WTC11 (cell line): ENCODE measurements around the gene PDE6H. TPM values are rescaled to one million over a fixed set of nuclear protein-coding genes. Genes with fewer than 3 reads are reported as not detected.

Source experiments
- ATAC-seq: fragments of 200-7000 bp; cut with Tn5 transposase; 2 replicates; pipeline ENCODE4 v1.10.0; 2021; ENCODE audit warnings: mild to moderate bottlenecking, moderate library complexity
- CTCF ChIA-PET: fragments of 300-600 bp; sonication (Branson Sonifier 250); formaldehyde crosslinking; loops from one replicate; lab custom pipeline; 2021; ENCODE audit warnings: antibody characterized with exemption; lab: Charles Lee
- POLR2A ChIA-PET: fragments of 350-600 bp; sonication (Branson Sonifier 250); formaldehyde crosslinking; loops from one replicate; lab custom pipeline; 2021; ENCODE audit warnings: antibody characterized with exemption; lab: Charles Lee
- DNase-seq: peaks from one replicate; pipeline ENCODE4 v3.0.0; 2021; ENCODE audit warnings: low spot score
- H3K27ac Mint-ChIP-seq: 2 replicates; pipeline ENCODE4 v1.8.0; 2021; ENCODE audit warnings: mixed read lengths
- H3K27me3 Mint-ChIP-seq: 2 replicates; pipeline ENCODE4 v1.8.0; 2021; ENCODE audit warnings: low read depth, mild to moderate bottlenecking, moderate library complexity, mixed read lengths
- H3K36me3 Mint-ChIP-seq: 2 replicates; pipeline ENCODE4 v1.8.0; 2021; ENCODE audit warnings: mixed read lengths
- H3K4me1 Mint-ChIP-seq: 2 replicates; pipeline ENCODE4 v1.8.0; 2022; ENCODE audit warnings: mixed read lengths
- H3K4me3 Mint-ChIP-seq: 2 replicates; pipeline ENCODE4 v1.8.0; 2021; ENCODE audit warnings: mild to moderate bottlenecking, moderate library complexity, mixed read lengths
- H3K9me3 Mint-ChIP-seq: 2 replicates; pipeline ENCODE4 v1.8.0; 2021; ENCODE audit warnings: mixed read lengths
- CBFB ChIP-seq: sonication (generic); formaldehyde crosslinking; IDR thresholded peaks from 2 replicates; pipeline ENCODE4 v1.8.1; 2022; ENCODE audit warnings: mild to moderate bottlenecking, low read depth, missing genetic modification reagents
- CREM ChIP-seq: sonication (generic); formaldehyde crosslinking; IDR thresholded peaks from 2 replicates; pipeline ENCODE4 v1.8.1; 2022; ENCODE audit warnings: mild to moderate bottlenecking, missing genetic modification reagents, moderate library complexity
- ELF4 ChIP-seq: sonication (generic); formaldehyde crosslinking; IDR thresholded peaks from 2 replicates; pipeline ENCODE4 v1.8.1; 2022; ENCODE audit warnings: low read depth, mild to moderate bottlenecking, moderate library complexity, missing genetic modification reagents
- EMX1 ChIP-seq: fragments of 250-450 bp; sonication (Bioruptor Pico); IDR thresholded peaks from 2 replicates; pipeline ENCODE4 v1.8.0; 2021; ENCODE audit warnings: mild to moderate bottlenecking
- GRHL2 ChIP-seq: fragments of 250-450 bp; sonication (Bioruptor Pico); IDR thresholded peaks from 2 replicates; pipeline ENCODE4 v1.8.0; 2022; ENCODE audit warnings: mild to moderate bottlenecking, moderate library complexity; ENCODE audit not compliant: insufficient replicate concordance, severe bottlenecking
- GTF2I ChIP-seq: fragments of 250-450 bp; sonication (Bioruptor Pico); conservative IDR thresholded peaks from 2 replicates; pipeline ENCODE4 v1.4.0; 2021; ENCODE audit warnings: mild to moderate bottlenecking
- IRF2 ChIP-seq: sonication (generic); formaldehyde crosslinking; IDR thresholded peaks from 2 replicates; pipeline ENCODE4 v1.8.0; 2022; ENCODE audit warnings: low read depth, missing genetic modification reagents, borderline replicate concordance
- KAT7 ChIP-seq: sonication (generic); formaldehyde crosslinking; IDR thresholded peaks from 2 replicates; pipeline ENCODE4 v1.8.1; 2023; ENCODE audit warnings: missing genetic modification reagents, mild to moderate bottlenecking, borderline replicate concordance
- MYBL2 ChIP-seq: sonication (generic); formaldehyde crosslinking; IDR thresholded peaks from 2 replicates; pipeline ENCODE4 v1.8.1; 2023; ENCODE audit warnings: mild to moderate bottlenecking, moderate library complexity, missing genetic modification reagents
- NFE2L1 ChIP-seq: sonication (generic); formaldehyde crosslinking; IDR thresholded peaks from 2 replicates; pipeline ENCODE4 v1.8.1; 2023; ENCODE audit warnings: missing genetic modification reagents
- NR1H2 ChIP-seq: sonication (generic); formaldehyde crosslinking; IDR thresholded peaks from 2 replicates; pipeline ENCODE4 v1.9.0; 2021; ENCODE audit warnings: mild to moderate bottlenecking, moderate library complexity, missing genetic modification reagents
- NR3C1 ChIP-seq: sonication (generic); formaldehyde crosslinking; conservative IDR thresholded peaks from 2 replicates; pipeline ENCODE4 v1.8.1; 2023; ENCODE audit warnings: low read depth, mild to moderate bottlenecking, missing genetic modification reagents
- SOX15 ChIP-seq: fragments of 250-450 bp; sonication (Bioruptor Pico); IDR thresholded peaks from 2 replicates; pipeline ENCODE4 v1.9.0; 2021; ENCODE audit warnings: mild to moderate bottlenecking
- ZNF138 ChIP-seq: sonication (generic); formaldehyde crosslinking; conservative IDR thresholded peaks from 2 replicates; pipeline ENCODE4 v1.8.1; 2022; ENCODE audit warnings: mild to moderate bottlenecking, moderate library complexity, missing genetic modification reagents
- ZNF219 ChIP-seq: sonication (generic); formaldehyde crosslinking; IDR thresholded peaks from 2 replicates; pipeline ENCODE4 v1.8.0; 2023; ENCODE audit warnings: missing genetic modification reagents, mild to moderate bottlenecking, borderline replicate concordance
- total RNA-seq: library from RNA; stranded (reverse); gene quantifications from 3 replicates; pipeline ENCODE4 v1.2.3, GENCODE V29; 2021
- TF ChIP-seq, protein P1 (sequence below): fragments of 250-450 bp; sonication (Bioruptor Pico); IDR thresholded peaks from 2 replicates; pipeline ENCODE4 v1.9.0; 2021; ENCODE audit warnings: mild to moderate bottlenecking
- TF ChIP-seq, protein P2 (sequence below): fragments of 250-450 bp; sonication (Bioruptor Pico); IDR thresholded peaks from 2 replicates; pipeline ENCODE4 v1.9.0; 2021; ENCODE audit warnings: mild to moderate bottlenecking, borderline replicate concordance
- TF ChIP-seq, protein P3 (sequence below): sonication (generic); formaldehyde crosslinking; IDR thresholded peaks from 2 replicates; pipeline ENCODE4 v1.8.0; 2022; ENCODE audit warnings: mild to moderate bottlenecking, missing genetic modification reagents
- TF ChIP-seq, protein P4 (sequence below): fragments of 250-450 bp; sonication (Bioruptor Pico); IDR thresholded peaks from 2 replicates; pipeline ENCODE4 v1.9.0; 2021; ENCODE audit warnings: moderate library complexity, mild to moderate bottlenecking, inconsistent platforms, borderline replicate concordance
- TF ChIP-seq, protein P5 (sequence below): sonication (generic); formaldehyde crosslinking; IDR thresholded peaks from 2 replicates; pipeline ENCODE4 v1.8.1; 2023; ENCODE audit warnings: mild to moderate bottlenecking, missing genetic modification reagents, borderline replicate concordance
- TF ChIP-seq, protein P6 (sequence below): sonication (generic); formaldehyde crosslinking; IDR thresholded peaks from 2 replicates; pipeline ENCODE4 v1.8.1; 2023; ENCODE audit warnings: mild to moderate bottlenecking, missing genetic modification reagents, moderate library complexity

Gene PDE6H
- total RNA-seq, 1 experiment from 2014 or later, result not detected

DNA sequence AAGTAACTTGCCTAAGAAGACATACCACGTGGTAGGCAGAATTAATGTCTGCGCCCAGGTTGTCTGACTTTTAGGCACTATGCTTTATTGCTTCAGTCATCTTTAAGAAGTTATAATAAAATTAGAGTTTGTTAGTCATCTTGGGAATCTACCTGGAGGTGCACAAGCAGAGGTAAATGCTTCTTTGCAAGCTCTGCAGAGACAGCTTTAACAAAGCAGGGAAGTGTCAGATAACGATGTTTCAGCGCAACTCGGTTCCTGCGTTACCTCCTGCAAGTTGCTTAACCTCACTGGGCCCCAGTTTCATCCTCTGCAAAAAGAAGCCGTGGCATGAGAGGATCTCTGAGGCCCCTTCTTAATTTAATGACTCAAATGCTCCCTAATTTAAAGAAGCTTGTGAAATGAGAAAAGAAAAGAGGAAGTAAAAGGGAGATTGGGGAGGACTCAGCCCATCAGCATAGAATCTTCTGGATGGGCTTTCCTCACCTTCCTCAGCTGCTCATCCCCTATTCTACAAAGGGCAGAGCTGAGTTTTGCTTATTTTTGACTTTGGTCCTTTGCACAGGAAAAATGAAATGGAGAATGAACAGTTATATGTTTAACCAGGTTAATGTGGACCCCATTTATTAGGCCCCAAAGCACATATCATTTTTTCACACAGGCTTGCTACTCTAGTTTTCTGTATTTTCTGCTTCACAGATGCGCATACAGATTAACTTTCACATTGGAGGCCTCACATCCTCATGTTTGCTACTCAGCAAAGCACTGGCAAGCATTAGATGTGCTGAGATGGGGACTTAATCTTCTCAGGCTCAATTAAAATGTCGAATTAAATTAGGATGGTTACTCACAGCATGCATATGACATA, 16.6 kb upstream of the PDE6H start:
- TF ChIP-seq GRHL2 (CRISPR knock-in tag) (no peak), EMX1 (CRISPR knock-in tag) (no peak), ZNF219 (CRISPR knock-in tag) (no peak), NR3C1 (CRISPR knock-in tag) (no peak), MYBL2 (no peak), IRF2 (CRISPR knock-in tag) (no peak), ZNF138 (CRISPR knock-in tag) (no peak), GTF2I (CRISPR knock-in tag) (no peak), NR1H2 (CRISPR knock-in tag) (no peak), NFE2L1 (CRISPR knock-in tag) (no peak), ELF4 (CRISPR knock-in tag) (no peak)
- TF ChIP-seq, protein P1, sequence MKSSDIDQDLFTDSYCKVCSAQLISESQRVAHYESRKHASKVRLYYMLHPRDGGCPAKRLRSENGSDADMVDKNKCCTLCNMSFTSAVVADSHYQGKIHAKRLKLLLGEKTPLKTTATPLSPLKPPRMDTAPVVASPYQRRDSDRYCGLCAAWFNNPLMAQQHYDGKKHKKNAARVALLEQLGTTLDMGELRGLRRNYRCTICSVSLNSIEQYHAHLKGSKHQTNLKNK (CRISPR knock-in tag), result no peak
- TF ChIP-seq, protein P2, sequence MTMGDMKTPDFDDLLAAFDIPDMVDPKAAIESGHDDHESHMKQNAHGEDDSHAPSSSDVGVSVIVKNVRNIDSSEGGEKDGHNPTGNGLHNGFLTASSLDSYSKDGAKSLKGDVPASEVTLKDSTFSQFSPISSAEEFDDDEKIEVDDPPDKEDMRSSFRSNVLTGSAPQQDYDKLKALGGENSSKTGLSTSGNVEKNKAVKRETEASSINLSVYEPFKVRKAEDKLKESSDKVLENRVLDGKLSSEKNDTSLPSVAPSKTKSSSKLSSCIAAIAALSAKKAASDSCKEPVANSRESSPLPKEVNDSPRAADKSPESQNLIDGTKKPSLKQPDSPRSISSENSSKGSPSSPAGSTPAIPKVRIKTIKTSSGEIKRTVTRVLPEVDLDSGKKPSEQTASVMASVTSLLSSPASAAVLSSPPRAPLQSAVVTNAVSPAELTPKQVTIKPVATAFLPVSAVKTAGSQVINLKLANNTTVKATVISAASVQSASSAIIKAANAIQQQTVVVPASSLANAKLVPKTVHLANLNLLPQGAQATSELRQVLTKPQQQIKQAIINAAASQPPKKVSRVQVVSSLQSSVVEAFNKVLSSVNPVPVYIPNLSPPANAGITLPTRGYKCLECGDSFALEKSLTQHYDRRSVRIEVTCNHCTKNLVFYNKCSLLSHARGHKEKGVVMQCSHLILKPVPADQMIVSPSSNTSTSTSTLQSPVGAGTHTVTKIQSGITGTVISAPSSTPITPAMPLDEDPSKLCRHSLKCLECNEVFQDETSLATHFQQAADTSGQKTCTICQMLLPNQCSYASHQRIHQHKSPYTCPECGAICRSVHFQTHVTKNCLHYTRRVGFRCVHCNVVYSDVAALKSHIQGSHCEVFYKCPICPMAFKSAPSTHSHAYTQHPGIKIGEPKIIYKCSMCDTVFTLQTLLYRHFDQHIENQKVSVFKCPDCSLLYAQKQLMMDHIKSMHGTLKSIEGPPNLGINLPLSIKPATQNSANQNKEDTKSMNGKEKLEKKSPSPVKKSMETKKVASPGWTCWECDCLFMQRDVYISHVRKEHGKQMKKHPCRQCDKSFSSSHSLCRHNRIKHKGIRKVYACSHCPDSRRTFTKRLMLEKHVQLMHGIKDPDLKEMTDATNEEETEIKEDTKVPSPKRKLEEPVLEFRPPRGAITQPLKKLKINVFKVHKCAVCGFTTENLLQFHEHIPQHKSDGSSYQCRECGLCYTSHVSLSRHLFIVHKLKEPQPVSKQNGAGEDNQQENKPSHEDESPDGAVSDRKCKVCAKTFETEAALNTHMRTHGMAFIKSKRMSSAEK (CRISPR knock-in tag), result no peak
- TF ChIP-seq, protein P3, sequence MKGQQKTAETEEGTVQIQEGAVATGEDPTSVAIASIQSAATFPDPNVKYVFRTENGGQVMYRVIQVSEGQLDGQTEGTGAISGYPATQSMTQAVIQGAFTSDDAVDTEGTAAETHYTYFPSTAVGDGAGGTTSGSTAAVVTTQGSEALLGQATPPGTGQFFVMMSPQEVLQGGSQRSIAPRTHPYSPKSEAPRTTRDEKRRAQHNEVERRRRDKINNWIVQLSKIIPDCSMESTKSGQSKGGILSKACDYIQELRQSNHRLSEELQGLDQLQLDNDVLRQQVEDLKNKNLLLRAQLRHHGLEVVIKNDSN (CRISPR knock-in tag), result no peak
- TF ChIP-seq, protein P4, sequence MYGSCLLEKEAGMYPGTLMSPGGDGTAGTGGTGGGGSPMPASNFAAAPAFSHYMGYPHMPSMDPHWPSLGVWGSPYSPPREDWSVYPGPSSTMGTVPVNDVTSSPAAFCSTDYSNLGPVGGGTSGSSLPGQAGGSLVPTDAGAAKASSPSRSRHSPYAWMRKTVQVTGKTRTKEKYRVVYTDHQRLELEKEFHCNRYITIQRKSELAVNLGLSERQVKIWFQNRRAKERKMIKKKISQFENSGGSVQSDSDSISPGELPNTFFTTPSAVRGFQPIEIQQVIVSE, result no peak
- H3K9me3 Mint-ChIP-seq, result no peaks in the 10 kb centered on the region
- H3K27me3 Mint-ChIP-seq, result no peaks in the 10 kb centered on the region; the same call in 1 of the 2 replicates
- H3K27ac Mint-ChIP-seq, result no peak overlapping the region
- no peak for ATAC-seq
- CTCF ChIA-PET, result no interaction called here
- H3K4me1 Mint-ChIP-seq, result peaks cover 38% of the 10 kb centered on the region
- no peak overlapping the region for H3K4me3 Mint-ChIP-seq
- POLR2A ChIA-PET, result no interaction called here
- H3K36me3 Mint-ChIP-seq, result no peaks in the 10 kb centered on the region
- DNase-seq, result no peak

DNA sequence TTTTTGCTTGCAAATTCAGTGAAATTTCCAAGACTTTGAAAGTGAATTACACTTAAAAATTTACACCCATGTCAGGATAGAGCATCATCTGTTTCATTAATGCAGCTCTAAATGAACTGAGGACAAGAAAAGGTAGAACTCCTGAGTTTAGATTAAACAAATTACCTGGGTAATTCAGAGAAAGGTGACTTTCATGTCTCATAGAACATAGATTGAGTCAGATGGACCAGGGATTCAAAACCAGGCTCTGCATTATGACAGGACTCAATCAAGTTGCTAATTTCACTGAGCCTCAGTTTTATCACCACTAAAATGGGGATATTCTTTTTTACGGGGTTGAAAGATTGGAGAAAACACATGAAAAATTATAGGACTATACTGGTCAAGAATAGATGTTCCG, 15.9 kb upstream of the PDE6H start:
- ChIA-PET POLR2A (no interaction called here), CTCF (no interaction called here)
- peaks cover 42% of the 10 kb centered on the region for H3K4me1 Mint-ChIP-seq
- DNase-seq, result no peak
- no peaks in the 10 kb centered on the region; the same call in 1 of the 2 replicates for H3K27me3 Mint-ChIP-seq
- H3K9me3 Mint-ChIP-seq, result no peaks in the 10 kb centered on the region
- H3K36me3 Mint-ChIP-seq, result no peaks in the 10 kb centered on the region
- H3K27ac Mint-ChIP-seq, result no peak overlapping the region
- H3K4me3 Mint-ChIP-seq, result no peak overlapping the region
- ATAC-seq, result no peak
- TF ChIP-seq KAT7 (CRISPR knock-in tag) (no peak), ZNF138 (CRISPR knock-in tag) (no peak), CREM (CRISPR knock-in tag) (no peak), CBFB (CRISPR knock-in tag) (no peak), SOX15 (no peak)
- TF ChIP-seq, protein P5, sequence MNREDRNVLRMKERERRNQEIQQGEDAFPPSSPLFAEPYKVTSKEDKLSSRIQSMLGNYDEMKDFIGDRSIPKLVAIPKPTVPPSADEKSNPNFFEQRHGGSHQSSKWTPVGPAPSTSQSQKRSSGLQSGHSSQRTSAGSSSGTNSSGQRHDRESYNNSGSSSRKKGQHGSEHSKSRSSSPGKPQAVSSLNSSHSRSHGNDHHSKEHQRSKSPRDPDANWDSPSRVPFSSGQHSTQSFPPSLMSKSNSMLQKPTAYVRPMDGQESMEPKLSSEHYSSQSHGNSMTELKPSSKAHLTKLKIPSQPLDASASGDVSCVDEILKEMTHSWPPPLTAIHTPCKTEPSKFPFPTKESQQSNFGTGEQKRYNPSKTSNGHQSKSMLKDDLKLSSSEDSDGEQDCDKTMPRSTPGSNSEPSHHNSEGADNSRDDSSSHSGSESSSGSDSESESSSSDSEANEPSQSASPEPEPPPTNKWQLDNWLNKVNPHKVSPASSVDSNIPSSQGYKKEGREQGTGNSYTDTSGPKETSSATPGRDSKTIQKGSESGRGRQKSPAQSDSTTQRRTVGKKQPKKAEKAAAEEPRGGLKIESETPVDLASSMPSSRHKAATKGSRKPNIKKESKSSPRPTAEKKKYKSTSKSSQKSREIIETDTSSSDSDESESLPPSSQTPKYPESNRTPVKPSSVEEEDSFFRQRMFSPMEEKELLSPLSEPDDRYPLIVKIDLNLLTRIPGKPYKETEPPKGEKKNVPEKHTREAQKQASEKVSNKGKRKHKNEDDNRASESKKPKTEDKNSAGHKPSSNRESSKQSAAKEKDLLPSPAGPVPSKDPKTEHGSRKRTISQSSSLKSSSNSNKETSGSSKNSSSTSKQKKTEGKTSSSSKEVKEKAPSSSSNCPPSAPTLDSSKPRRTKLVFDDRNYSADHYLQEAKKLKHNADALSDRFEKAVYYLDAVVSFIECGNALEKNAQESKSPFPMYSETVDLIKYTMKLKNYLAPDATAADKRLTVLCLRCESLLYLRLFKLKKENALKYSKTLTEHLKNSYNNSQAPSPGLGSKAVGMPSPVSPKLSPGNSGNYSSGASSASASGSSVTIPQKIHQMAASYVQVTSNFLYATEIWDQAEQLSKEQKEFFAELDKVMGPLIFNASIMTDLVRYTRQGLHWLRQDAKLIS (CRISPR knock-in tag), result no peak
- TF ChIP-seq, protein P6, sequence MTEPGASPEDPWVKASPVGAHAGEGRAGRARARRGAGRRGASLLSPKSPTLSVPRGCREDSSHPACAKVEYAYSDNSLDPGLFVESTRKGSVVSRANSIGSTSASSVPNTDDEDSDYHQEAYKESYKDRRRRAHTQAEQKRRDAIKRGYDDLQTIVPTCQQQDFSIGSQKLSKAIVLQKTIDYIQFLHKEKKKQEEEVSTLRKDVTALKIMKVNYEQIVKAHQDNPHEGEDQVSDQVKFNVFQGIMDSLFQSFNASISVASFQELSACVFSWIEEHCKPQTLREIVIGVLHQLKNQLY, result no peak
